Choroid plexus epithelial cell (primary cell): ENCODE measurements around the gene NXPE4.

Source experiments
- DNase-seq: peaks from one replicate; pipeline ENCODE4 v3.0.0-alpha.2; 2010; ENCODE audit warnings: low read depth
- H3K4me3 ChIP-seq: 2 replicates; pipeline ENCODE4 v1.5.1; 2011; ENCODE audit warnings: low read depth, mild to moderate bottlenecking, control low read depth, low read length, moderate library complexity
- CTCF ChIP-seq: conservative IDR thresholded peaks from 2 replicates; pipeline ENCODE4 v1.5.1; 2011; ENCODE audit warnings: low read depth, mild to moderate bottlenecking, control low read depth, inconsistent platforms, low read length, moderate library complexity

Gene NXPE4

GRCh38 chr11:114621950-114622809 is 26.6 kb upstream of the NXPE4 start:
- no peak for TF ChIP-seq CTCF
- no peak overlapping the region for H3K4me3 ChIP-seq
- DNase-seq = no peak

- no peak for TF ChIP-seq CTCF
- DNase-seq = no peak
- no peak overlapping the region for H3K4me3 ChIP-seq
Observed at GRCh38 chr11:114621072-114621471, 25.5 kb upstream of the NXPE4 start.

GRCh38 chr11:114619659-114620173 is 24.1 kb upstream of the NXPE4 start:
- no peak overlapping the region for H3K4me3 ChIP-seq
- no peak for TF ChIP-seq CTCF
- DNase-seq = no peak

GRCh38 chr11:114618139-114618538 is 22.6 kb upstream of the NXPE4 start:
- TF ChIP-seq CTCF = no peak
- no peak for DNase-seq
- no peak overlapping the region for H3K4me3 ChIP-seq

GRCh38 chr11:114617157-114618124 is 21.9 kb upstream of the NXPE4 start:
- no peak for DNase-seq
- no peak for TF ChIP-seq CTCF
- no peak overlapping the region for H3K4me3 ChIP-seq

GRCh38 chr11:114616516-114616915 is 20.9 kb upstream of the NXPE4 start:
- DNase-seq = no peak
- TF ChIP-seq CTCF = no peak
- no peak overlapping the region for H3K4me3 ChIP-seq
